Activated T-cell treated with anti-CD3 and anti-CD28 coated beads, Interleukin-2, amount 50 U/mL, for 1 hour (primary cell): ENCODE measurements around the gene SHISA4.
"Not testable (repeated sequence)": the region's sequence is repeated elsewhere in the genome, so short reads cannot be mapped to it uniquely, and the experiment has no call there.

ENCODE experiments used
- DNase-seq: peaks from one replicate; pipeline ENCODE4 v3.0.0-alpha.2; 2020

Gene SHISA4

GRCh38 chr1:201933840-201934430, 45.2 kb downstream of the SHISA4 start:
- DNase-seq: no peak

- DNase-seq: no peak
Observed at GRCh38 chr1:201937624-201938213, 49.0 kb downstream of the SHISA4 start.

GRCh38 chr1:201938440-201939035, 49.8 kb downstream of the SHISA4 start:
- no peak for DNase-seq

- DNase-seq: no peak
Observed at GRCh38 chr1:201939148-201939547, 50.5 kb downstream of the SHISA4 start.

DNA sequence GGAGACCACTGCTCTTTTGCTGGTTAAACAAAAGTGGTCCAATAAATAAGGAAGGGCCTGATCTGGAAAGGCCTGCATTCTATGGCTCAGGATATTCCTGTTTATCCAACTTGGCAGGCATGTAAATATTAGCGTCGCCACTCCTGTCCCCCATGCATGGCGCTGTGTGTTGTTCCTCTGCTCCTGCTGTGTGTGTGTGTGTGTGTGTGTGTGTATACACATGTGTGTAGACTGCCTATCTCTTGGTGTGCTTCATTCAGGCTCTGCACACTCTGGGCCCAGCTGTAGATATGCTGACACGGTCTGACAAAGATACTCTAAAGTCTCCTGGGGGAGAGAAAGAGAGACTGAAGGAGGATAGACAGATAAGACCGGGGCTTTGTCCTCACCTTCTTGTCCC, 50.9 kb downstream of the SHISA4 start:
- no peak for DNase-seq

DNA sequence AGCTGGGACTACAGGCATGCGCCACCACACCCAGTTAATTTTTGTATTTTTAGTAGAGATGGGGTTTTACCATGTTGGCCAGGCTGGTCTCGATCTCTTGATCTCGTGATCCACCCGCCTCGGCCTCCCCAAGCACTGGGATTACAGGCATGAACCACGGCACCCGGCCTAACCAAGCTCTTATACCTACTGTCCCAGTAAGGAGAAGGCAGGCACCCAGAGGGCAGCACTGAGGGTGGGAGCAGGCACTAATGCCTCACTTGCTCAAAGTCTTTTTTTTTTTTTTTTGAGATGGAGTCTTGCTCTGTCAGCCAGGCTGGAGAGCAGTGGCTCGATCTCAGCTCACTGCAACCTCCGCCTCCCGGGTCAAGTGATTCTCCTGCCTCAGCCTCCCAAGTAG, 51.6 kb downstream of the SHISA4 start:
- not testable (repeated sequence) for DNase-seq

GRCh38 chr1:201941420-201942128, 52.9 kb downstream of the SHISA4 start:
- no peak for DNase-seq

GRCh38 chr1:201942129-201942495, 53.4 kb downstream of the SHISA4 start:
- no peak for DNase-seq
